Activated T-cell treated with anti-CD3 and anti-CD28 coated beads for 24 hours (primary cell): ENCODE data around the gene SPNS1.
"Not testable (repeated sequence)": the region's sequence is repeated elsewhere in the genome, so short reads cannot be mapped to it uniquely, and the experiment has no call there.

Experiments used
- DNase-seq: peaks from one replicate; pipeline ENCODE4 v3.0.0-alpha.2; 2020; ENCODE audit warnings: low read depth

The SPNS1 gene

GRCh38 chr16:28974437-28975157 is at the start of gene SPNS1:
Gene SPNS1 (plus strand): TSS chr16:28974778. CDS start chr16:28975152, 374 bp downstream.
- peak; percentile 90 for DNase-seq

- peak; percentile 79 for DNase-seq
Observed at GRCh38 chr16:28925386-28926228, 49.0 kb upstream of the SPNS1 start.

- DNase-seq = not testable (repeated sequence)
Observed at GRCh38 chr16:28926284-28926683, 48.3 kb upstream of the SPNS1 start.

GRCh38 chr16:28927815-28928214 is 46.8 kb upstream of the SPNS1 start:
- no peak for DNase-seq

- no peak for DNase-seq
Observed at GRCh38 chr16:28930203-28930602, 44.4 kb upstream of the SPNS1 start.

GRCh38 chr16:28930652-28931051 is 43.9 kb upstream of the SPNS1 start:
- no peak for DNase-seq

GRCh38 chr16:28931801-28932225 is 42.8 kb upstream of the SPNS1 start, which contains the start of gene CD19:
Gene CD19 (plus strand): TSS chr16:28931971. CDS start chr16:28932001, 30 bp downstream.
- no peak for DNase-seq

GRCh38 chr16:28932339-28933141 is 42.0 kb upstream of the SPNS1 start:
- DNase-seq = no peak

GRCh38 chr16:28933171-28933570 is 41.4 kb upstream of the SPNS1 start:
- no peak for DNase-seq

GRCh38 chr16:28935346-28935745 is 39.2 kb upstream of the SPNS1 start:
- no peak for DNase-seq

- DNase-seq = peak; percentile 84
Observed at GRCh38 chr16:28935924-28936783, 38.4 kb upstream of the SPNS1 start.

GRCh38 chr16:28936784-28937155 is 37.8 kb upstream of the SPNS1 start:
- no peak for DNase-seq

GRCh38 chr16:28937222-28937876 is 37.2 kb upstream of the SPNS1 start:
- no peak for DNase-seq

- no peak for DNase-seq
Observed at GRCh38 chr16:28938721-28939120, 35.9 kb upstream of the SPNS1 start.

GRCh38 chr16:28939825-28940224 is 34.8 kb upstream of the SPNS1 start:
- DNase-seq = not testable (repeated sequence)

- no peak for DNase-seq
Observed at GRCh38 chr16:28943281-28943680, 31.3 kb upstream of the SPNS1 start.

GRCh38 chr16:28946681-28947080 is 27.9 kb upstream of the SPNS1 start:
- no peak for DNase-seq

GRCh38 chr16:28950648-28951409 is 23.7 kb upstream of the SPNS1 start, which contains the start of gene NFATC2IP:
Gene NFATC2IP (plus strand): TSS chr16:28950937. CDS start chr16:28951012, 75 bp downstream.
- peak; percentile 99 for DNase-seq

- DNase-seq = no peak
Observed at GRCh38 chr16:28951410-28951943, 23.1 kb upstream of the SPNS1 start.

- no peak for DNase-seq
Observed at GRCh38 chr16:28958216-28958615, 16.4 kb upstream of the SPNS1 start.
